ENCODE results near the gene PFDN1. TPM values are rescaled to one million over a fixed set of nuclear protein-coding genes. Genes with fewer than 3 reads are reported as not detected.

PFDN1 gene
- total and polyA plus RNA-seq, 2 experiments from 2014 or later, result 119 to 256 TPM

DNA sequence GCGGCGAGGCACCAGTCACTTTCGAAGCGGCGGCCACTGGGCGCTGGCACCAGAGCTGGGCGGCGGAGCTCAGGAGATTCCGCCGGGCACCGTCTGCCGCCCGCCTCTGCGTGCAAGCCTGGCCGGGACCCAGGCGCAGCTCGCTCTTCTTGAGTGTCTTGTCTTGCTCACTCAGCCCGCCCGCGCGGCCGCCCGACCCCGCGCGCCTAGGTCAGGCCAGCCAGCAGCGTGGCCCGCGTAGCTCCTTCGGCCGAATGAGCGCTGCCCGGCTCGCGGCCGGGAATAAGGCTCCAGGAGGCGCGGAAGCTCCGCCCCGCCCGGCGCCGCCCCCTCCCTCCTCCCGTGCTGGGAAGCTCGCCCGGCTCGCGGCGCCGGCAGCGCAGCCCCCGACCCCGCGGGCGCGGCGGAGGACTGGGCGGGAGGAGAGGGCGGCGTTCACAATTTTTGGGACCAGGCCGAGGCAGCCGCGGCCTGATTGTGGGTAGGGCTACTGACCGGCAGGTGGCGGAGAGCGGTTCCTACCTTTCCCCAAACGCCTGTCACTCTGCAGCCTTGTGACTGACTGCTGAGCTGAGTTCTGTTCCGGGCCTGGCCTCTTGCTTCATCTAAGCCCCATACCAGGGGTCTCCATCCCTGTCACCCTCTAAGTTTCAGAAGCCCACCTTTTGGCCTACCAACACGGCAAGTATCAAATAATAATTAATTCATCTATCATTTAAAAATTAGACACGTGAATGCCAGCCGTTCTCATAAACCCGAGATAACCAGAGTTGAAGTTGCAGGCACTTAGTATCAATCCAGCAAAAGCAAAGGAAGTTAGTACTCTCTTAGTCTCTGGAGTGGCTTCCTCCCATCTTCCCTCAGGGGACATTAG is 43.7 kb upstream of the PFDN1 start, which contains the start of gene HBEGF:
HBEGF (minus strand) TSS at position 256 of the 874 bp plus-strand sequence. CDS start 275 bp downstream, outside the sequence.
- DNase-seq (ENCODE audit: low spot score) (peak; percentile 95), ATAC-seq (peak; percentile 88)
- Histone ChIP-seq H3K4me1 (ENCODE audit: insufficient read depth) (peaks cover 14% of the 10 kb centered on the region), H3K9me2 (ENCODE audit: insufficient read depth) (no peaks in the 10 kb centered on the region), H3K4me3 (peak within 1 kb of the TSS; percentile 76), H3F3A (replicated peaks; ENCODE audit: low read depth) (peaks cover 7% of the 10 kb centered on the region; the same call in 1 of the 2 replicates), H2AFZ (peak within 1 kb of the TSS; percentile 98), H3K27ac (ENCODE audit: low read depth) (no peak within 1 kb of the TSS), H3K27me3 (ENCODE audit: insufficient read depth) (peaks cover 15% of the 10 kb centered on the region), H3K79me2 (replicated peaks; ENCODE audit: insufficient read depth) (no peaks in the 10 kb centered on the region), H4K20me1 (replicated peaks; ENCODE audit: insufficient read depth) (no peaks in the 10 kb centered on the region; the same call in 1 of the 2 replicates), H3K4me2 (peak within 1 kb of the TSS; percentile 97), H3K36me3 (ENCODE audit: insufficient read depth) (no peaks in the 10 kb centered on the region)
- H3K27me3 Mint-ChIP-seq (ENCODE audit: insufficient read depth, low read depth, poor library complexity), result peaks cover 14% of the 10 kb centered on the region
- no peak within 1 kb of the TSS for H3K27ac Mint-ChIP-seq
- peaks cover 20% of the 10 kb centered on the region for H3K4me1 Mint-ChIP-seq
- TF ChIP-seq EZH2phosphoT487 (IDR thresholded peaks at IDR 0.05; ENCODE audit: unreplicated experiment) (no peak), NANOG (IDR thresholded peaks at IDR 0.05; ENCODE audit: borderline replicate concordance) (no peak), CREB1 (CRISPR knock-in tag; IDR thresholded peaks at IDR 0.05; ENCODE audit: low read depth) (no peak), EZH2 (IDR thresholded peaks at IDR 0.05; ENCODE audit: low read depth, unreplicated experiment) (no peak), POLR2AphosphoS5 (IDR thresholded peaks at IDR 0.05; ENCODE audit: low read depth) (peak; percentile 92), JUNB (IDR thresholded peaks at IDR 0.05; ENCODE audit: unreplicated experiment) (no peak), STAT1 (IDR thresholded peaks at IDR 0.05; ENCODE audit: unreplicated experiment) (no peak)
- TF ChIP-seq, protein P1, sequence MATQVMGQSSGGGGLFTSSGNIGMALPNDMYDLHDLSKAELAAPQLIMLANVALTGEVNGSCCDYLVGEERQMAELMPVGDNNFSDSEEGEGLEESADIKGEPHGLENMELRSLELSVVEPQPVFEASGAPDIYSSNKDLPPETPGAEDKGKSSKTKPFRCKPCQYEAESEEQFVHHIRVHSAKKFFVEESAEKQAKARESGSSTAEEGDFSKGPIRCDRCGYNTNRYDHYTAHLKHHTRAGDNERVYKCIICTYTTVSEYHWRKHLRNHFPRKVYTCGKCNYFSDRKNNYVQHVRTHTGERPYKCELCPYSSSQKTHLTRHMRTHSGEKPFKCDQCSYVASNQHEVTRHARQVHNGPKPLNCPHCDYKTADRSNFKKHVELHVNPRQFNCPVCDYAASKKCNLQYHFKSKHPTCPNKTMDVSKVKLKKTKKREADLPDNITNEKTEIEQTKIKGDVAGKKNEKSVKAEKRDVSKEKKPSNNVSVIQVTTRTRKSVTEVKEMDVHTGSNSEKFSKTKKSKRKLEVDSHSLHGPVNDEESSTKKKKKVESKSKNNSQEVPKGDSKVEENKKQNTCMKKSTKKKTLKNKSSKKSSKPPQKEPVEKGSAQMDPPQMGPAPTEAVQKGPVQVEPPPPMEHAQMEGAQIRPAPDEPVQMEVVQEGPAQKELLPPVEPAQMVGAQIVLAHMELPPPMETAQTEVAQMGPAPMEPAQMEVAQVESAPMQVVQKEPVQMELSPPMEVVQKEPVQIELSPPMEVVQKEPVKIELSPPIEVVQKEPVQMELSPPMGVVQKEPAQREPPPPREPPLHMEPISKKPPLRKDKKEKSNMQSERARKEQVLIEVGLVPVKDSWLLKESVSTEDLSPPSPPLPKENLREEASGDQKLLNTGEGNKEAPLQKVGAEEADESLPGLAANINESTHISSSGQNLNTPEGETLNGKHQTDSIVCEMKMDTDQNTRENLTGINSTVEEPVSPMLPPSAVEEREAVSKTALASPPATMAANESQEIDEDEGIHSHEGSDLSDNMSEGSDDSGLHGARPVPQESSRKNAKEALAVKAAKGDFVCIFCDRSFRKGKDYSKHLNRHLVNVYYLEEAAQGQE (IDR thresholded peaks at IDR 0.05; ENCODE audit: unreplicated experiment), result no peak
- TF ChIP-seq, protein P2, sequence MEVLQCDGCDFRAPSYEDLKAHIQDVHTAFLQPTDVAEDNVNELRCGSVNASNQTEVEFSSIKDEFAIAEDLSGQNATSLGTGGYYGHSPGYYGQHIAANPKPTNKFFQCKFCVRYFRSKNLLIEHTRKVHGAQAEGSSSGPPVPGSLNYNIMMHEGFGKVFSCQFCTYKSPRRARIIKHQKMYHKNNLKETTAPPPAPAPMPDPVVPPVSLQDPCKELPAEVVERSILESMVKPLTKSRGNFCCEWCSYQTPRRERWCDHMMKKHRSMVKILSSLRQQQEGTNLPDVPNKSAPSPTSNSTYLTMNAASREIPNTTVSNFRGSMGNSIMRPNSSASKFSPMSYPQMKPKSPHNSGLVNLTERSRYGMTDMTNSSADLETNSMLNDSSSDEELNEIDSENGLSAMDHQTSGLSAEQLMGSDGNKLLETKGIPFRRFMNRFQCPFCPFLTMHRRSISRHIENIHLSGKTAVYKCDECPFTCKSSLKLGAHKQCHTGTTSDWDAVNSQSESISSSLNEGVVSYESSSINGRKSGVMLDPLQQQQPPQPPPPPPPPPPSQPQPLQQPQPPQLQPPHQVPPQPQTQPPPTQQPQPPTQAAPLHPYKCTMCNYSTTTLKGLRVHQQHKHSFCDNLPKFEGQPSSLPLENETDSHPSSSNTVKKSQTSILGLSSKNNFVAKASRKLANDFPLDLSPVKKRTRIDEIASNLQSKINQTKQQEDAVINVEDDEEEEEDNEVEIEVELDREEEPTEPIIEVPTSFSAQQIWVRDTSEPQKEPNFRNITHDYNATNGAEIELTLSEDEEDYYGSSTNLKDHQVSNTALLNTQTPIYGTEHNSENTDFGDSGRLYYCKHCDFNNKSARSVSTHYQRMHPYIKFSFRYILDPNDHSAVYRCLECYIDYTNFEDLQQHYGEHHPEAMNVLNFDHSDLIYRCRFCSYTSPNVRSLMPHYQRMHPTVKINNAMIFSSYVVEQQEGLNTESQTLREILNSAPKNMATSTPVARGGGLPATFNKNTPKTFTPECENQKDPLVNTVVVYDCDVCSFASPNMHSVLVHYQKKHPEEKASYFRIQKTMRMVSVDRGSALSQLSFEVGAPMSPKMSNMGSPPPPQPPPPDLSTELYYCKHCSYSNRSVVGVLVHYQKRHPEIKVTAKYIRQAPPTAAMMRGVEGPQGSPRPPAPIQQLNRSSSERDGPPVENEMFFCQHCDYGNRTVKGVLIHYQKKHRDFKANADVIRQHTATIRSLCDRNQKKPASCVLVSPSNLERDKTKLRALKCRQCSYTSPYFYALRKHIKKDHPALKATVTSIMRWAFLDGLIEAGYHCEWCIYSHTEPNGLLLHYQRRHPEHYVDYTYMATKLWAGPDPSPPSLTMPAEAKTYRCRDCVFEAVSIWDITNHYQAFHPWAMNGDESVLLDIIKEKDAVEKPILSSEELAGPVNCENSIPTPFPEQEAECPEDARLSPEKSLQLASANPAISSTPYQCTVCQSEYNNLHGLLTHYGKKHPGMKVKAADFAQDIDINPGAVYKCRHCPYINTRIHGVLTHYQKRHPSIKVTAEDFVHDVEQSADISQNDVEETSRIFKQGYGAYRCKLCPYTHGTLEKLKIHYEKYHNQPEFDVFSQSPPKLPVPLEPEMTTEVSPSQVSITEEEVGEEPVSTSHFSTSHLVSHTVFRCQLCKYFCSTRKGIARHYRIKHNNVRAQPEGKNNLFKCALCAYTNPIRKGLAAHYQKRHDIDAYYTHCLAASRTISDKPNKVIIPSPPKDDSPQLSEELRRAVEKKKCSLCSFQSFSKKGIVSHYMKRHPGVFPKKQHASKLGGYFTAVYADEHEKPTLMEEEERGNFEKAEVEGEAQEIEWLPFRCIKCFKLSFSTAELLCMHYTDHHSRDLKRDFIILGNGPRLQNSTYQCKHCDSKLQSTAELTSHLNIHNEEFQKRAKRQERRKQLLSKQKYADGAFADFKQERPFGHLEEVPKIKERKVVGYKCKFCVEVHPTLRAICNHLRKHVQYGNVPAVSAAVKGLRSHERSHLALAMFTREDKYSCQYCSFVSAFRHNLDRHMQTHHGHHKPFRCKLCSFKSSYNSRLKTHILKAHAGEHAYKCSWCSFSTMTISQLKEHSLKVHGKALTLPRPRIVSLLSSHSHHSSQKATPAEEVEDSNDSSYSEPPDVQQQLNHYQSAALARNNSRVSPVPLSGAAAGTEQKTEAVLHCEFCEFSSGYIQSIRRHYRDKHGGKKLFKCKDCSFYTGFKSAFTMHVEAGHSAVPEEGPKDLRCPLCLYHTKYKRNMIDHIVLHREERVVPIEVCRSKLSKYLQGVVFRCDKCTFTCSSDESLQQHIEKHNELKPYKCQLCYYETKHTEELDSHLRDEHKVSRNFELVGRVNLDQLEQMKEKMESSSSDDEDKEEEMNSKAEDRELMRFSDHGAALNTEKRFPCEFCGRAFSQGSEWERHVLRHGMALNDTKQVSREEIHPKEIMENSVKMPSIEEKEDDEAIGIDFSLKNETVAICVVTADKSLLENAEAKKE (CRISPR knock-in tag; IDR thresholded peaks at IDR 0.05), result no peak
- TF ChIP-seq, protein P3, sequence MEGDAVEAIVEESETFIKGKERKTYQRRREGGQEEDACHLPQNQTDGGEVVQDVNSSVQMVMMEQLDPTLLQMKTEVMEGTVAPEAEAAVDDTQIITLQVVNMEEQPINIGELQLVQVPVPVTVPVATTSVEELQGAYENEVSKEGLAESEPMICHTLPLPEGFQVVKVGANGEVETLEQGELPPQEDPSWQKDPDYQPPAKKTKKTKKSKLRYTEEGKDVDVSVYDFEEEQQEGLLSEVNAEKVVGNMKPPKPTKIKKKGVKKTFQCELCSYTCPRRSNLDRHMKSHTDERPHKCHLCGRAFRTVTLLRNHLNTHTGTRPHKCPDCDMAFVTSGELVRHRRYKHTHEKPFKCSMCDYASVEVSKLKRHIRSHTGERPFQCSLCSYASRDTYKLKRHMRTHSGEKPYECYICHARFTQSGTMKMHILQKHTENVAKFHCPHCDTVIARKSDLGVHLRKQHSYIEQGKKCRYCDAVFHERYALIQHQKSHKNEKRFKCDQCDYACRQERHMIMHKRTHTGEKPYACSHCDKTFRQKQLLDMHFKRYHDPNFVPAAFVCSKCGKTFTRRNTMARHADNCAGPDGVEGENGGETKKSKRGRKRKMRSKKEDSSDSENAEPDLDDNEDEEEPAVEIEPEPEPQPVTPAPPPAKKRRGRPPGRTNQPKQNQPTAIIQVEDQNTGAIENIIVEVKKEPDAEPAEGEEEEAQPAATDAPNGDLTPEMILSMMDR (conservative IDR thresholded peaks at IDR 0.05; ENCODE audit: low read depth in 2 of 2), result peak; percentile 47 to 71
- H3K36me3 Mint-ChIP-seq (ENCODE audit: low read depth), result peaks cover 3% of the 10 kb centered on the region; the same call in 1 of the 3 replicates
- peak within 1 kb of the TSS; percentile 74 for H3K4me3 Mint-ChIP-seq
- no peaks in the 10 kb centered on the region for H3K9me3 Mint-ChIP-seq

All from GM23338 (cell line).